Endodermal cell (in vitro differentiated cells): ENCODE data around the gene SLC35F1. TPM values are rescaled to one million over a fixed set of nuclear protein-coding genes. Genes with fewer than 3 reads are reported as not detected.

ENCODE experiments used
- DNase-seq: peaks from one replicate; pipeline ENCODE4 v3.0.0-alpha.2; 2017
- H3K27ac ChIP-seq: 2 replicates; pipeline ENCODE4 v1.5.1; 2013; ENCODE audit warnings: mild to moderate bottlenecking, low read depth, low read length, moderate library complexity
- H3K27me3 ChIP-seq: 2 replicates; pipeline ENCODE4 v1.6.1; 2013; ENCODE audit warnings: mild to moderate bottlenecking, low read length, moderate library complexity; ENCODE audit not compliant: insufficient read depth, control insufficient read depth, poor library complexity, severe bottlenecking
- H3K36me3 ChIP-seq: 2 replicates; pipeline ENCODE4 v1.7.0; 2013; ENCODE audit warnings: mild to moderate bottlenecking, low read length, moderate library complexity; ENCODE audit not compliant: control insufficient read depth, insufficient read depth
- H3K4me1 ChIP-seq: one replicate; pipeline ENCODE4 v1.7.0; 2013; ENCODE audit warnings: low read length; ENCODE audit not compliant: control insufficient read depth, insufficient read depth
- H3K4me3 ChIP-seq: 2 replicates; pipeline ENCODE4 v1.5.1; 2013; ENCODE audit warnings: mild to moderate bottlenecking, low read length, moderate library complexity
- H3K9ac ChIP-seq: 2 replicates; pipeline ENCODE4 v1.6.1; 2013; ENCODE audit warnings: mild to moderate bottlenecking, low read length, moderate library complexity; ENCODE audit not compliant: poor library complexity, severe bottlenecking; ENCODE audit errors: extremely low read depth
- H3K9me3 ChIP-seq: 2 replicates; pipeline ENCODE4 v1.6.1; 2013; ENCODE audit warnings: mild to moderate bottlenecking, low read length, moderate library complexity; ENCODE audit not compliant: control insufficient read depth
- H3K27ac Mint-ChIP-seq: 2 replicates; pipeline ENCODE4 v1.8.0; 2020; ENCODE audit warnings: mixed read lengths
- H3K27me3 Mint-ChIP-seq: 2 replicates; pipeline ENCODE4 v1.8.0; 2021; ENCODE audit warnings: mild to moderate bottlenecking, mixed read lengths; ENCODE audit not compliant: insufficient read depth
- H3K36me3 Mint-ChIP-seq: 2 replicates; pipeline ENCODE4 v1.8.0; 2020; ENCODE audit warnings: low read depth, mixed read lengths
- H3K4me1 Mint-ChIP-seq: 2 replicates; pipeline ENCODE4 v1.8.0; 2020; ENCODE audit warnings: mixed read lengths
- H3K4me3 Mint-ChIP-seq: 2 replicates; pipeline ENCODE4 v1.8.0; 2020; ENCODE audit warnings: mild to moderate bottlenecking, moderate library complexity, mixed read lengths
- H3K9me3 Mint-ChIP-seq: 2 replicates; pipeline ENCODE4 v1.8.0; 2020; ENCODE audit warnings: mild to moderate bottlenecking, mixed read lengths
- WGBS, 2 experiments: methylation state at CpG; one replicate each; pipeline versions ENCODE4 v1.1.5 to v1.1.7; 2013; ENCODE audit warnings: missing lambda C conversion rate in 2 of 2, mixed read lengths in 1 of 2; ENCODE audit not compliant: insufficient coverage in 1 of 2, insufficient read length in 1 of 2; 5-methylcytosine and 5-hydroxymethylcytosine counted together
- total RNA-seq, 2 donors: library from RNA; stranded (reverse); fragmentation: NEBNext Ultra II Directional in 1 of 2; extraction: Animal tissue kit (Norgen Biotek cat#: 25700) in 1 of 2; gene quantifications; 2 replicates in 1 of 2; 3 replicates in 1 of 2; pipeline ENCODE4 v1.2.1, GENCODE V29; 2021
- TF ChIP-seq, protein P1 (sequence below): fragments of 200-600 bp; sonication (generic); conservative IDR thresholded peaks from 2 replicates; pipeline ENCODE4 v1.5.0; 2021; ENCODE audit warnings: antibody characterized with exemption, mild to moderate bottlenecking

The SLC35F1 gene
- total RNA-seq, 2 donors from 2014 or later = 6.7 to 12.8 TPM

GRCh38 chr6:117951783-117952182 lies 44.7 kb downstream of the SLC35F1 start:
- H3K27ac Mint-ChIP-seq = no peak overlapping the region
- peak; percentile 83 for DNase-seq
- no peaks in the 10 kb centered on the region for H3K36me3 ChIP-seq
- peak overlapping the region; percentile 82 for H3K27ac ChIP-seq
- no peaks in the 10 kb centered on the region for H3K36me3 Mint-ChIP-seq
- H3K4me1 Mint-ChIP-seq = peaks cover 4% of the 10 kb centered on the region
- no peak overlapping the region for H3K9ac ChIP-seq
- TF ChIP-seq, protein P1, sequence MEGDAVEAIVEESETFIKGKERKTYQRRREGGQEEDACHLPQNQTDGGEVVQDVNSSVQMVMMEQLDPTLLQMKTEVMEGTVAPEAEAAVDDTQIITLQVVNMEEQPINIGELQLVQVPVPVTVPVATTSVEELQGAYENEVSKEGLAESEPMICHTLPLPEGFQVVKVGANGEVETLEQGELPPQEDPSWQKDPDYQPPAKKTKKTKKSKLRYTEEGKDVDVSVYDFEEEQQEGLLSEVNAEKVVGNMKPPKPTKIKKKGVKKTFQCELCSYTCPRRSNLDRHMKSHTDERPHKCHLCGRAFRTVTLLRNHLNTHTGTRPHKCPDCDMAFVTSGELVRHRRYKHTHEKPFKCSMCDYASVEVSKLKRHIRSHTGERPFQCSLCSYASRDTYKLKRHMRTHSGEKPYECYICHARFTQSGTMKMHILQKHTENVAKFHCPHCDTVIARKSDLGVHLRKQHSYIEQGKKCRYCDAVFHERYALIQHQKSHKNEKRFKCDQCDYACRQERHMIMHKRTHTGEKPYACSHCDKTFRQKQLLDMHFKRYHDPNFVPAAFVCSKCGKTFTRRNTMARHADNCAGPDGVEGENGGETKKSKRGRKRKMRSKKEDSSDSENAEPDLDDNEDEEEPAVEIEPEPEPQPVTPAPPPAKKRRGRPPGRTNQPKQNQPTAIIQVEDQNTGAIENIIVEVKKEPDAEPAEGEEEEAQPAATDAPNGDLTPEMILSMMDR = no peak
- no peaks in the 10 kb centered on the region for H3K27me3 ChIP-seq
- H3K27me3 Mint-ChIP-seq = no peaks in the 10 kb centered on the region
- H3K4me3 Mint-ChIP-seq = no peak overlapping the region
- H3K4me3 ChIP-seq = no peak overlapping the region
- H3K9me3 Mint-ChIP-seq = no peaks in the 10 kb centered on the region
- no peaks in the 10 kb centered on the region for H3K9me3 ChIP-seq
- no peaks in the 10 kb centered on the region for H3K4me1 ChIP-seq
- WGBS, 2 experiments = 10 to 29% methylated on average over 3 of the region's 3 CpGs

- no peak overlapping the region for H3K4me3 ChIP-seq
- H3K4me1 ChIP-seq = no peaks in the 10 kb centered on the region
- H3K9me3 Mint-ChIP-seq = no peaks in the 10 kb centered on the region
- DNase-seq = no peak
- H3K4me3 Mint-ChIP-seq = no peak overlapping the region
- no peaks in the 10 kb centered on the region for H3K36me3 ChIP-seq
- H3K27ac ChIP-seq = peak overlapping the region; percentile 94
- TF ChIP-seq, protein P1 = no peak
- 86 to 94% methylated on average over 2 of the region's 2 CpGs for WGBS, 2 experiments
- no peaks in the 10 kb centered on the region for H3K36me3 Mint-ChIP-seq
- H3K27ac Mint-ChIP-seq = no peak overlapping the region
- H3K9ac ChIP-seq = no peak overlapping the region
- H3K27me3 ChIP-seq = no peaks in the 10 kb centered on the region
- no peaks in the 10 kb centered on the region for H3K9me3 ChIP-seq
- H3K4me1 Mint-ChIP-seq = peaks cover 4% of the 10 kb centered on the region
- no peaks in the 10 kb centered on the region for H3K27me3 Mint-ChIP-seq
Observed at GRCh38 chr6:117955684-117956256, 48.7 kb downstream of the SLC35F1 start.

DNA sequence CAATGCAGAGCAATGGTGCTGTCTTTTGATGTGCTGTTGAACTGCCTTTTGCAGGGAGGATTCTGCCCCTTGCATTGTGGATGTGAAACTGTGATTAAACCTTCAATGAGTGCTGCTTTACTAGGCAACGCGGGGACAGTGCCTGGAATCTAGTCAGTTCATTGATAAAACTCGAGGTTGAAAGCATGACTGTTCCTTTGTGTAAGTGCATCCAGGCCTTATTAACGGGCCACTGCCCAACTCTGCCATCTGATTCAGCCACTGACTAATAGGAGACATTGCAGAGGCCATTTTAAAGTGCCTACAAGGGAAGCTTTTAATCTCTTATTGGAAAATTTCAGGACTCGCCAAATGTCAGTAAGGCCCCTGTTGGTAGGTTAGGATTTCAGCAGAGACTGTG lies 49.3 kb downstream of the SLC35F1 start:
- H3K4me1 Mint-ChIP-seq = peaks cover 4% of the 10 kb centered on the region
- no peaks in the 10 kb centered on the region for H3K36me3 ChIP-seq
- H3K27ac ChIP-seq = peak overlapping the region; percentile 94
- WGBS, 2 experiments = 83 to 88% methylated on average over 5 of the region's 5 CpGs
- DNase-seq = no peak
- TF ChIP-seq, protein P1 = no peak
- no peak overlapping the region for H3K4me3 Mint-ChIP-seq
- no peaks in the 10 kb centered on the region for H3K9me3 ChIP-seq
- no peak overlapping the region for H3K9ac ChIP-seq
- no peak overlapping the region for H3K4me3 ChIP-seq
- no peaks in the 10 kb centered on the region for H3K36me3 Mint-ChIP-seq
- no peaks in the 10 kb centered on the region for H3K4me1 ChIP-seq
- H3K27me3 Mint-ChIP-seq = no peaks in the 10 kb centered on the region
- no peak overlapping the region for H3K27ac Mint-ChIP-seq
- no peaks in the 10 kb centered on the region for H3K27me3 ChIP-seq
- no peaks in the 10 kb centered on the region for H3K9me3 Mint-ChIP-seq
